Mammary epithelial cell (primary cell): Measurements from ENCODE around the gene SP1.

ENCODE experiments used
- CTCF ChIP-seq, 2 donors: IDR thresholded peaks in 1 of 2; conservative IDR thresholded peaks in 1 of 2; 2 replicates each; pipeline ENCODE4 v1.5.1; 2011 to 2012; ENCODE audit warnings: inconsistent platforms in 2 of 2, low read length in 2 of 2, mild to moderate bottlenecking in 2 of 2, control low read depth in 1 of 2, low read depth in 1 of 2; ENCODE audit not compliant: insufficient read depth in 1 of 2; ENCODE audit errors: extremely low read depth in 1 of 2
- EZH2 ChIP-seq: IDR thresholded peaks from 2 replicates; pipeline ENCODE4 v1.6.1; 2012; ENCODE audit warnings: low read length, inconsistent platforms, borderline replicate concordance

DNA sequence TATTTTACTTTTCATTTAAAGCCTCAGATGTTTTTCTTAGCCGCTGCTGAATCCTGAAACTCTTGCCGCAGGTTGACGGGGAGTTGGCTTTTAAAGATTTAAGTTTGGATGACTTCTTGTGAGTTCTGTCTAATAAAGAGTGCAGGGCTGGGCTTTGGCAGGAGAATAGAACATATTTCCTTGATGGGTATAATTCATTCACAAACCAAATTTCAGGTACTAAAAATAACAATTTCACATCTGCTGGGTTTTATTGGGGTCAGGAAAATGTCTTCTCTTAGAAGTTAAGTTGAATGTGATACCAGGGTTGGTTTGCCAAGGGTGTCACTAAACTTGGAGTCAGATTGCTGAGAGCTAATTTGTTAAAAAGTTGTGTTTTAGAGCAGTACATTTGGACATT, 9.7 kb downstream of the SP1 start:
- TF ChIP-seq CTCF (conservative IDR thresholded peaks at IDR 0.05 in 1 of 2, IDR thresholded peaks at IDR 0.05 in 1 of 2; ENCODE audit: extremely low read depth in 1 of 2, insufficient read depth in 1 of 2, low read depth in 1 of 2, low read length in 2 of 2) (no peak), EZH2 (no peak)
